GM21825 (cell line): ENCODE results near the gene HOXB6.

Source experiments
- ATAC-seq: cut with Tn5 transposase; IDR thresholded peaks from one replicate; pipeline ENCODE4 v1.9.1; 2021; ENCODE audit warnings: mild to moderate bottlenecking, moderate library complexity; ENCODE audit not compliant: unreplicated experiment

Gene HOXB6

GRCh38 chr17:48604770-48605329, at the start of gene HOXB6:
HOXB6 (minus strand) TSS chr17:48604986; CDS start chr17:48598150, 6,836 bp downstream.
- no peak for ATAC-seq

- ATAC-seq: no peak
Observed at GRCh38 chr17:48649741-48650140, 45.0 kb upstream of the HOXB6 start.

- no peak for ATAC-seq
Observed at GRCh38 chr17:48647963-48648245, 43.1 kb upstream of the HOXB6 start.

- no peak for ATAC-seq
Observed at GRCh38 chr17:48647103-48647962, 42.5 kb upstream of the HOXB6 start.

GRCh38 chr17:48646183-48647102, 41.7 kb upstream of the HOXB6 start:
- ATAC-seq: no peak

- ATAC-seq: no peak
Observed at GRCh38 chr17:48645639-48646182, 40.9 kb upstream of the HOXB6 start.

GRCh38 chr17:48644910-48645557, 40.2 kb upstream of the HOXB6 start:
- no peak for ATAC-seq

- ATAC-seq: no peak
Observed at GRCh38 chr17:48644159-48644558, 39.4 kb upstream of the HOXB6 start.

GRCh38 chr17:48643697-48644012, 38.9 kb upstream of the HOXB6 start:
- no peak for ATAC-seq

- ATAC-seq: no peak
Observed at GRCh38 chr17:48642843-48643696, 38.3 kb upstream of the HOXB6 start.

GRCh38 chr17:48642059-48642842, 37.5 kb upstream of the HOXB6 start:
- no peak for ATAC-seq

- no peak for ATAC-seq
Observed at GRCh38 chr17:48641541-48642058, 36.8 kb upstream of the HOXB6 start.

GRCh38 chr17:48640858-48641180, 36.0 kb upstream of the HOXB6 start:
- no peak for ATAC-seq

- ATAC-seq: no peak
Observed at GRCh38 chr17:48639982-48640857, 35.4 kb upstream of the HOXB6 start.

GRCh38 chr17:48639136-48639535, 34.4 kb upstream of the HOXB6 start:
- ATAC-seq: no peak

GRCh38 chr17:48637323-48638260, 32.8 kb upstream of the HOXB6 start:
- ATAC-seq: no peak
